Islet of Langerhans (tissue), 1 donor: Measurements from ENCODE around the gene PARP16.
"Not testable (repeated sequence)": the region's sequence is repeated elsewhere in the genome, so short reads cannot be mapped to it uniquely, and the experiment has no call there.

ENCODE experiments used
- FAIRE-seq: peaks from one replicate; lab custom pipeline; 2011; peaks lifted over from hg19 to GRCh38; lab: Jason Lieb, UNC

PARP16 gene

GRCh38 chr15:65275728-65276126 is 11.0 kb downstream of the PARP16 start:
- FAIRE-seq = no peak

DNA sequence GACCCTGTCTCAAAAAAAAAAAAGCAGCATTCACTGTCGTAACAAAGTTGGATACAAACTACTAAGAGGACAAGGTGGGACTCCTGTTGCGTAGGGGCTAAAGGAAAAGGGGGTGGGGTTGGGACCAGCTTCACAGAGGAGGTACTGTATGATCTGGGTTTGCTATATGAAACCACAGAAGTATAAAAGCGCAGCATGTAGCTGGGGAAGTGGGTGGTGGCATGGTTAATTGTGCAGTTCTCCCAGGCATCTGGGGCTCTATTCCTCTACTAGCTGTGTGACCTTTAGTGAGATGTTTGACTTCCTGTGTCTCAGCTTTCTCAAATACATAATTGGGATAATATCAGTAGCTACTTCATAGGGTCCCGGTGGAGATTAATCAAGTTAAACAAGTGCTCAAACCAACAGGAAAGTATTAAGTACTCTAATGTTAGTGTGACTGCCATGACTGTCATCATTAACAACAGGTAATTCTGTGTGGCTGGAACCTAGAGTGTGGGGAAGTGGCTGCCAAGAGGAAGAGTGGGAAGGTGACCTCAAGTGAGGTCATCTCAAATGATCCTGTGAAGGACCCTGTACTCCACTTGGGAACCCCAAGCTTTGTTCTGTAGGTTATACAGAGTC is 11.5 kb downstream of the PARP16 start:
- FAIRE-seq = no peak

DNA sequence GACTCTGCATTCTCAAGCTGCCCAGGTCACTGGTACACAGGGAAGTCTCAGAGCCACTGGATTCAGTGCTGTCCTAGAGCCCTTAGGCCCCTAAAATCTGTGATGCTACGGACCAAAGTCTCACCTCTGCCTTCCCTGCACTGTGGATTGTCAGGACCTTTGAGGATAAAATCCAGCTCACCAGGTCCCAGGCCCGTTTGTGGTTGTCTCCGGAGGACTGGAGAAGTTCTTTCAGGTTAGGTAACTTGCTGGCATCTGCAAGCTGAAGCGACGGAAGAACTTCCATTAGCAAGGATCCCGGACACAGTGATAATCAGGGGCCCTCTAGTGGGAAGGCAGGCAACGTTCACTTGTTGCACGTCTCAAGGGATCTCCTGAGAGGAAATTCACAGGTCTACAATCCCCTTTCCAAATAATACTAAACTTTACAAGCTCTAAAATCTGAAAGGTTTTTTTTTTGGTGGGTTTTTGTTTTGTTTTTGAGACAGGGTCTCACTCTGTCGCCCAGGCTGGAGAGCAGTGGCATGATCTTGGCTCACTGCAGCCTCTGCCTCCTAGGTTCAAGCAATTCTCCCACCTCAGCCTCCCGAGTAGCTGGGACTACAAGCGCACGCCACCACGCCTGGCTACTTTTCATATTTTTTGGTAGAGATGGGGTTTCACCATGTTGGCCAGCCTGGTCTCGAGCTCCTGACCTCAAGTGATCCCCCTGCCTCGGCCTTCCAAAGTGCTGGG is 15.7 kb downstream of the PARP16 start:
- not testable (repeated sequence) for FAIRE-seq

DNA sequence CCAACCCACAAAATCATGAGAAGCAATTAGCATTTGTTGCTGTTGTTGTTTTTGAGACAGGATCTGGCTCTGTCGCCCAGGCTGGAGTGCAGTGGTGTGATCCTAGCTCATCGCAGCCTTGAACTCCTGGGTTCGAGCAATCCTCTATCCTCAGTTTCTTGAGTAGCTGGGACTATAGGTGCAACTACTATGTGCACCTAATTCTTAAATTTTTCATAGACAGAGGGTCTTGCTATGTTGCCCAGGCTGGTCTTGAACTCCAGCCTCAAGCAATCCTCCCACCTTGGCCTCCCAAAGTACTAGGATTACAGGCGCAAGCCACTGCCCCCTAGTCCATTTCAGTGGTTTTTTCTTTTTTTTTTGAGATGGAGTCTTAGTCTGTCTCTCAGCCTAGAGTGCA is 18.3 kb downstream of the PARP16 start:
- FAIRE-seq = no peak

GRCh38 chr15:65266469-65266868 is 20.2 kb downstream of the PARP16 start:
- no peak for FAIRE-seq

DNA sequence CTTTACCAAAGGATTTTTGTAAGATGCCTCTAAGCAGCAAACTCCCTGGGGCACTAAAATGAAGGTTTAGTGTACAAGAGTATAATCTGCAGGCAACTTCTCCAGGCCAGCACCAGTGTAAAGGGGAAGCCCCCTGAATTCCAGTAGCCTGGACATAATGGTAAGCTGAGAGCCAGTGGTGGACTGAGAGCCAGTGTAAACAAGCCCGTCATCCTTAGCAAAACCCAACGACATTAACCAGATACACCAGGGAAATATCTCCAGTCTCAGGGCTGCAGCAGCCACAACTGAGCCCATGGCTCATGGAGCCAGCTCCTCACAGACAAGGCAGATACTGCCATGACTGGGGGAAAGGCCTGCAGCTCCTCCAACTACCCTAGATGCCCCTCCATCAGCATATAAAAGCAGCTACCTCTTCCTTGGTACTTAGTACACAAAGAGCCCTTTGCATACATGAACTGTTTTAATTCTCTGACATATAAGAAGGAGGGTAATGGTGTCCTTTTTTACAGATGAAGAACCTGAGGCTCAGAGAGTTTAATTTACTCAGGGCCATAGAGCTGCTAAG is 21.7 kb downstream of the PARP16 start:
- no peak for FAIRE-seq

GRCh38 chr15:65263313-65263712 is 23.4 kb downstream of the PARP16 start:
- no peak for FAIRE-seq

- FAIRE-seq = no peak
These were observed 25.7 kb downstream of the PARP16 start for GRCh38 chr15:65260968-65261367.

GRCh38 chr15:65259367-65259797 is 27.3 kb downstream of the PARP16 start:
- FAIRE-seq = no peak

GRCh38 chr15:65258375-65259262 is 28.1 kb downstream of the PARP16 start:
- no peak for FAIRE-seq

- no peak for FAIRE-seq
These were observed 31.1 kb downstream of the PARP16 start for GRCh38 chr15:65255486-65256140.

DNA sequence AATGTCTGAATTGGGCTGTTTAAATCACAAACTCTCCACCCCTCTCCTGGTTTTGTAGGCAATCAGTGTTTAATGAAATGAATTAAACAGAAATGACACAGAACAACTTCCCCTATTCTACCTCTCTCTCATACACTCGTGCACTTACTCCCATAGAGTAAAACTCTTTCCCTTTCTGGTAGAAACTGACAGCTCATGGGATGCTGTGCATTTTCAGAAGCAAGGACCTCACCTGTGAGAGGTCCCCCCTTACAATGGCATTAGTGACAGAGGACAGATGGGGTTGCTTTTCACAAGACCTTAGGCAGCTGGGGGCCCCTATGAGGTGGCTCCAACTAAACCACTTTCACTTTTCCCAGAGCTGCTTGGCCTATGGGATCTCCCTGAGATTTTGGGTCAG is 31.9 kb downstream of the PARP16 start:
- no peak for FAIRE-seq

DNA sequence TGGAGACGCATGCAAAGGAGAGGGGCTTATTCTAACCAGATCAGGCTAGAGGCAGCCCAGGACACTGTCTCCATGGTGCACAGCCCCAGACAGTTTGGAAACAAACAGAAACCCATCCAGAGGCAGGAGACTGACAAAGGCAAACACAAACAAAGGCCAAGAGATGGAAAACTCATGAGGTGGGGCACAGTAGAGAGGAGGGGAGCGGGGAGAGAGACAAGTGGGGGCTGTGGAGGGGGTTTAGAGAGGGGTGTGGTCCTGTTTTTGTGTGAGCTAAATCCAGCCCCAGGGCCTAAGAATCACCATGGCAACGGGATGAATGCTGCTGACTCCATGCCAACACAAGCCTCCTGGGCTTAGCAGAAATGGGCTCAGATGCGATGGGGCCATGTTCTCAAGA is 32.3 kb downstream of the PARP16 start:
- no peak for FAIRE-seq

DNA sequence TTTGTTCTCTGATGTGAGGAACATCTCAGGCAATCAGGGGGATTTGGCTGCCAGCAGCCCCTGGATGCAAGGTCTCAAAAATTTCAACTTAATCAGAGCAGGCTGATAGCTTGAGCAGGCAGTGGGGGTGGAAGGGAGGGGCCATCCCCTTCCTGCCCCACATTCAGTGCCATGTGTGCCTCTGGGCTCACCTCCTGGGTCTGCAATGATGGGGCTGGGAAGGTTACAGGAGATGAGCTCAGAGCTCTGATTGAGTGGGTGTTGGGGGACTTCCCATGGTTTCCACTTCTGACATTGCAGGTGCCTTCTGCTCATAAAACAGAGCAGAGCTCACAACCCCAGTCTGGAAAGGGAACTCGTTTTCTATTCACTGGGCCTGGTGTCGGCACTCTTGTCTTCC is 37.0 kb downstream of the PARP16 start:
- FAIRE-seq = no peak

- FAIRE-seq = no peak
These were observed 38.0 kb downstream of the PARP16 start for GRCh38 chr15:65248511-65249255.

GRCh38 chr15:65246939-65247338 is 39.7 kb downstream of the PARP16 start:
- no peak for FAIRE-seq

- no peak for FAIRE-seq
These were observed 40.5 kb downstream of the PARP16 start for GRCh38 chr15:65246026-65246714.

- FAIRE-seq = no peak
These were observed 41.4 kb downstream of the PARP16 start for GRCh38 chr15:65245096-65245856.

DNA sequence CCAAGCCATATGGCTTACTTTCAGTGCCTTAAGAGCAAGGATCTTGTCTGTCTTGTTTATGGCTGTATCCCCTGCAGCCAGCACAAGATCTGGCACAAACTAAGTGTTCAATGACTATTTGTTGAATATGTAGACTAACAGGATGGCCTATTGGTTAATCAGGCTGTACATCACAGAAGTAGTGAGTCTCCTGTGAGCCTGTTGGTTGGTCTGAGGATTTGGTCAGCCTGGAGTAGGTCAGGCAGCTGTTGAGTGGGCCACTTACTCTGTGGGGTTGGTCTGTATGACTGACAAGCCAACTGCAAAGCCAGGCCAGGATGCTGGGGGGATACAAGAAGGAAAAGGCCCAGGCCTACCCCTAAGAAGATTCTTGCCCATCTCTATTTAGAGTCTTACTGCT is 42.0 kb downstream of the PARP16 start:
- FAIRE-seq = no peak

GRCh38 chr15:65236443-65236842 is 50.2 kb downstream of the PARP16 start:
- FAIRE-seq = not testable (repeated sequence)
